NCI-H2196 treated with DMSO at 0.1 percent for 48 hours (cell line): ENCODE results near the gene KLK7.

Source experiments
- DNase-seq: peaks from one replicate; lab custom pipeline; 2025; ENCODE audit not compliant: unreplicated experiment; lab: John Stamatoyannopoulos, UW

The KLK7 gene

GRCh38 chr19:50939596-50939995 lies 44.1 kb downstream of the KLK7 start:
- DNase-seq = no peak

- no peak for DNase-seq
Observed at GRCh38 chr19:50933640-50934039, 50.1 kb downstream of the KLK7 start.

GRCh38 chr19:50932690-50933083 lies 51.0 kb downstream of the KLK7 start:
- no peak for DNase-seq

- no peak for DNase-seq
Observed at GRCh38 chr19:50932018-50932689, 51.6 kb downstream of the KLK7 start.

GRCh38 chr19:50931023-50931422 lies 52.7 kb downstream of the KLK7 start:
- DNase-seq = no peak

- DNase-seq = no peak
Observed at GRCh38 chr19:50928831-50929230, 54.9 kb downstream of the KLK7 start.
